NT2/D1 (cell line): ENCODE measurements around the gene GSE1.

ENCODE experiments used
- DNase-seq: peaks from one replicate; pipeline ENCODE4 v3.0.0-alpha.2; 2011; ENCODE audit warnings: low read depth, low spot score
- H3K27me3 ChIP-seq: 2 replicates; pipeline ENCODE4 v1.6.0; 2011; ENCODE audit warnings: mild to moderate bottlenecking; ENCODE audit not compliant: insufficient read length, insufficient read depth
- H3K36me3 ChIP-seq: 2 replicates; pipeline ENCODE4 v1.6.1; 2011; ENCODE audit warnings: mild to moderate bottlenecking, low read length, mixed read lengths; ENCODE audit not compliant: insufficient read depth, insufficient read length
- H3K4me1 ChIP-seq: 2 replicates; pipeline ENCODE4 v1.5.1; 2011; ENCODE audit not compliant: insufficient read depth, insufficient read length
- H3K4me3 ChIP-seq: 2 replicates; pipeline ENCODE4 v1.5.1; 2011; ENCODE audit warnings: low read depth; ENCODE audit not compliant: insufficient read length
- H3K9ac ChIP-seq: 2 replicates; pipeline ENCODE4 v1.6.0; 2011; ENCODE audit warnings: low read depth; ENCODE audit not compliant: insufficient read length
- H3K9me3 ChIP-seq: 2 replicates; pipeline ENCODE4 v1.5.1; 2011; ENCODE audit warnings: mild to moderate bottlenecking, low read length; ENCODE audit not compliant: insufficient read depth
- SUZ12 ChIP-seq: IDR thresholded peaks from 2 replicates; pipeline ENCODE4 v1.6.1; 2011; ENCODE audit not compliant: insufficient read length, insufficient read depth; ENCODE audit errors: extremely low read depth
- YY1 ChIP-seq: IDR thresholded peaks from 2 replicates; pipeline ENCODE4 v1.6.1; 2011; ENCODE audit not compliant: insufficient read length, insufficient read depth
- ZNF274 ChIP-seq: IDR thresholded peaks from 2 replicates; pipeline ENCODE4 v1.6.1; 2011; ENCODE audit warnings: mild to moderate bottlenecking, low read depth, low read length

Gene GSE1

GRCh38 chr16:85668676-85669424, 55.7 kb downstream of the GSE1 start:
- peaks cover 95% of the 10 kb centered on the region for H3K36me3 ChIP-seq
- TF ChIP-seq SUZ12 (no peak), ZNF274 (no peak), YY1 (no peak)

GRCh38 chr16:85670840-85671239, 57.7 kb downstream of the GSE1 start:
- no peaks in the 10 kb centered on the region for H3K9me3 ChIP-seq
- peaks cover 95% of the 10 kb centered on the region for H3K36me3 ChIP-seq
- H3K27me3 ChIP-seq: no peaks in the 10 kb centered on the region
- H3K4me1 ChIP-seq: peaks cover 3% of the 10 kb centered on the region
- no peak for DNase-seq
- TF ChIP-seq SUZ12 (no peak), YY1 (no peak), ZNF274 (no peak)
- H3K9ac ChIP-seq: no peak overlapping the region
- no peak overlapping the region for H3K4me3 ChIP-seq

More at GRCh38 chr16:85668676-85669424, 55.7 kb downstream of the GSE1 start:
- Histone ChIP-seq H3K4me1 (peaks cover 3% of the 10 kb centered on the region), H3K9me3 (no peaks in the 10 kb centered on the region), H3K27me3 (no peaks in the 10 kb centered on the region), H3K9ac (peak overlapping the region; percentile 12), H3K4me3 (no peak overlapping the region)
- no peak for DNase-seq

DNA sequence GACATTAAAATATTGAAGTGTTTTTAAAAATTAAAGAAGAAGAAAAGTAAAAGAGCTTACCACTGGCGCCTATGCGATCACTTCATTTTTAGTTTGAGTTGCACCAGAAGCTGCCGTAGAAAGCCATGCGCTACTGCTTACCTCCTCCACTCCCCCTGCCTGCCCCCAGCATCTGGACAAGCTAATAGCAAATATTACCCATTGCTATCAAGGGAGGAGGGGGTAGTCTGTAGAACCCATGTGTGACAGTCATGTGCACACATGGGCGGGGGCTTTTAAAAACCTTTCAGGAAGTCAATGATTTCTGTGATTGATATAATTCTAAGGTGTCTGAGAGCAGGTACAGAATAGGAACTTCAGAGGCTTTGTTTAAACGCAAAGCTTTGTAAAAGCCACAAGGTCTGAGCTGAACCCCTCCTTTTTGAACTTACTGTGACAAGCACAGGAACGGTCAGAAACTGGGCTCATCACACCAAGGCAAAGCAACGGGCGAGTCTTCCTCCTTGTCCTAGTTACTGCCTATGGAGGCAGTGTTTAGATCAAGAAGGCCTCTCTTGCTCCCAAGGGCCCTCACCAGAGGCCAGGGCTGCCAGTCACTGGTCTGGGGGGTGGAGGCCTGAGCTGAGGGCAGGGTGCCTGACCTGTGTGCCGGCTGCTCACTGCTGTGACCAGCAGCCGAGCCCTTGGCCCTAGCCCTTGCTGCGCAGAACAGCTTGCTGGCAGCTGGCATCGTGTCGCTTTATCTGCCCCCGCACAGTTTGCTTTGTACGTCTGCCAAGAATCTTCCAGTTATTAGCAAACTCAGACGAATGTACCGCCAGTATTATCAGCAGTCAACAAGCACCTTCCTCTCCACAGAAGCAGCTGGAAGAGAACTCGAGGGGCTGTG, 60.7 kb downstream of the GSE1 start:
- TF ChIP-seq YY1: no peak
- no peak for TF ChIP-seq ZNF274
- no peak for TF ChIP-seq SUZ12
- Histone ChIP-seq H3K9me3 (no peaks in the 10 kb centered on the region), H3K27me3 (no peaks in the 10 kb centered on the region), H3K4me3 (no peak overlapping the region), H3K36me3 (peaks cover 93% of the 10 kb centered on the region), H3K4me1 (no peaks in the 10 kb centered on the region), H3K9ac (no peak overlapping the region)
- DNase-seq: no peak

GRCh38 chr16:85674418-85674755, 61.3 kb downstream of the GSE1 start:
- TF ChIP-seq ZNF274 (no peak), YY1 (no peak), SUZ12 (no peak)
- H3K9ac ChIP-seq: no peak overlapping the region
- no peaks in the 10 kb centered on the region for H3K4me1 ChIP-seq
- DNase-seq: no peak
- no peak overlapping the region for H3K4me3 ChIP-seq
- no peaks in the 10 kb centered on the region for H3K9me3 ChIP-seq
- H3K27me3 ChIP-seq: no peaks in the 10 kb centered on the region
- peaks cover 92% of the 10 kb centered on the region for H3K36me3 ChIP-seq

DNA sequence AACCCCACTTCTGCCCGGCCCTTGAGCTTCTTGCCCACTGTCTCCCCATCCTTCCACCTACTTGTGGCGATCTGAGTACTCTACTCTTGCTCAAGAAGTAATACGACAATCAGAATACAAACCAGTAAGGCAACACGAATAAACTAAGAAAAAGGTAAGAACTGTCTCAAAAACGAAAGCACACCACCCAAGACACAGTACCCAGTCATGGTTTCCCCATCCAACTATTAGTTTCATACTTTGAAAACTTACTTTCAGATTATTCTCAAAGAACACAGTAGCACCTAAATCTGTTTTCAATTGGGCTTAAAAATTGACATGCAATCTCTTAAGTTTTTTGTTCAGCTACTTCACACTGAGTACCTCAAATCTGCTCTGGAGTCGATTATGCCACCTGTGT, 61.7 kb downstream of the GSE1 start:
- H3K4me3 ChIP-seq: no peak overlapping the region
- no peak for TF ChIP-seq YY1
- no peak for TF ChIP-seq ZNF274
- no peak for TF ChIP-seq SUZ12
- peaks cover 91% of the 10 kb centered on the region for H3K36me3 ChIP-seq
- no peaks in the 10 kb centered on the region for H3K9me3 ChIP-seq
- H3K27me3 ChIP-seq: no peaks in the 10 kb centered on the region
- no peak overlapping the region for H3K9ac ChIP-seq
- DNase-seq: no peak
- H3K4me1 ChIP-seq: no peaks in the 10 kb centered on the region

DNA sequence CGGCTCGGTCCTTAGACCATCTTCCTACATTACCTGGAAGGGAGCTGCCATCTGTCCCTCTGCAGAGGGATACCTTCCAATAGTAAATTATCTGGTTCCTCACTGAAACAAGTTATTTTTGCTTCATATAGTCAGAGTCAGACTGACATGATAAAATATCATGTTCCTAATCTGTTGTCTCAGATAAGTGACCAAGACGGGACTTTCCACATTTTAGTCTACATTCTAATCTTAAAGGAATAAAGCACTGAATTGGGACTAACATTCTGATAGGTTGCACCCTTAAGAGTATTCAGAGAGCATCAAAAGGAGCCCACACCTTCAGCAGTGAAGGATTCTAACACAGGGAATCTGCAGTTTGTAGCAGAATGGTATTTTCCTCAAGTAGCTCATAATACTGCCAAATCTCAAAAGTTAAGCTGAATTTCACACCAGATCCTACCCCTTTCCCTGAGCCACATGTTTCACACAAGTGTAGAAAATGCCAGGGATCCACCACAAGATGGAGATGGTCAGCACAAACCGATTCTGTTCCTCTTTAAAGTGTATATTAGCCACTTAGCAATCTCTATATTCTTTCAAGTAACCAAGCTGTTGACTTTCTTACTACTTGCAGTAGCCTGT, 62.2 kb downstream of the GSE1 start:
- TF ChIP-seq SUZ12: no peak
- no peak for TF ChIP-seq ZNF274
- no peak for TF ChIP-seq YY1
- Histone ChIP-seq H3K27me3 (no peaks in the 10 kb centered on the region), H3K9ac (no peak overlapping the region), H3K4me3 (no peak overlapping the region), H3K4me1 (no peaks in the 10 kb centered on the region), H3K36me3 (peaks cover 91% of the 10 kb centered on the region), H3K9me3 (no peaks in the 10 kb centered on the region)
- peak; percentile 32 for DNase-seq

- Histone ChIP-seq H3K9me3 (no peaks in the 10 kb centered on the region), H3K4me1 (no peaks in the 10 kb centered on the region), H3K9ac (no peak overlapping the region), H3K27me3 (no peaks in the 10 kb centered on the region), H3K36me3 (peaks cover 93% of the 10 kb centered on the region), H3K4me3 (no peak overlapping the region)
- no peak for DNase-seq
- TF ChIP-seq ZNF274 (no peak), SUZ12 (no peak), YY1 (no peak)
Observed at GRCh38 chr16:85676466-85676865, 63.3 kb downstream of the GSE1 start.
